ENCODE results near the gene MESP2. TPM values are rescaled to one million over a fixed set of nuclear protein-coding genes. Genes with fewer than 3 reads are reported as not detected.

The MESP2 gene
- total and polyA plus RNA-seq, 2 of the 13 experiments (the other 11 are each of a cell fraction or from before 2014, with no cell fraction given) = not detected

DNA sequence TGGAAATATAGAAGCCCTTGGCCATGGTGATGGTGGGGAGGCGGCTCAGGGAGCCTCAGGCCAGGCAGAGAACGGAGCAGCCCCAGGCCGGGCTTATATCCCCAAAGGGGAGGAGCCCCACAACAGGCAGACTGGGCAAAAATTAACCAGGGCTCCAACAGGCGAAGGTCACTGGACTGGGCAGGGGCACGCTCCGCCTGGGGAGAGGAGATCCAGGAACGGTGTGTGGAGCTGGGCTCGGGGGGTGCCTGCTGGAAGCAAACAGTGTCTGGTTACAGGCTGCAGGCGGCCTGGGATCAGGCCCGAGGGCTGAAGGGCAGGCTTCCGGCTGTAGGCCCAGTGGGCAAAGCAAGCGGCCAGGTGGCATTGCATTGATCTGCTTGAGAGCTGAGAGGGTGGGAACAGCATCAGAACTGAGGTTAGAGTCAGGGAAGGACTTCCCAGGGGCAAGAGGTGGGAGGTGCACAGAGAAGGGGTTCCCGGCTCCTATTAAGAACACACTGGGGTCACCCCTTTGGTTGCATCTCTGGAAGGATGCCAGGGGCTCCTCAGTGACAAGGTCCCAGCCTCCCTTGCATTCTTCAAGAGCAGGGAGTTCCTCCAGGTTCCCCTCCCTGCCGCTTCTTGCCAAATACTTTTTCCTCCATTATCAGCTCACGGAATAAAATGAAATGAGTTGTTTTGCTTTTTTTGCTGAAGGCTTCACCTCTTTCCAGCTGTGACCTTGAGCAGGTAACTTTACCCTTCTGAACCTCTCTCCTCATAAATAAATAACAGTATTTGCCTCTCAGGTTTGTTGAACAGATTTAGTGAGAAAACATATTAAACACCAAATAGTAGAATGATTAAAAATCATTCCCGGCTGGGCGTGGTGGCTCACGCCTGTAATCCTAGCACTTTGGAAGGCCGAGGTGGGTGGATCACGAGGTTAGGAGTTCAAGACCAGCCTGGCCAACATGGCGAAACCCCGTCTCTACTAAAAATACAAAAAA, 30.7 kb downstream of the MESP2 start (continued):
- no peak for TF ChIP-seq ZNF547 (CRISPR knock-in tag; IDR thresholded peaks at IDR 0.05)
- TF ChIP-seq MTA3 (CRISPR knock-in tag; IDR thresholded peaks at IDR 0.05) = no peak
- peak; percentile 81 for TF ChIP-seq ESRRA (CRISPR knock-in tag; IDR thresholded peaks at IDR 0.05; ENCODE audit: low read depth)
- TF ChIP-seq CEBPG (CRISPR knock-in tag; IDR thresholded peaks at IDR 0.05) = peak; percentile 53
- TF ChIP-seq, protein P1, sequence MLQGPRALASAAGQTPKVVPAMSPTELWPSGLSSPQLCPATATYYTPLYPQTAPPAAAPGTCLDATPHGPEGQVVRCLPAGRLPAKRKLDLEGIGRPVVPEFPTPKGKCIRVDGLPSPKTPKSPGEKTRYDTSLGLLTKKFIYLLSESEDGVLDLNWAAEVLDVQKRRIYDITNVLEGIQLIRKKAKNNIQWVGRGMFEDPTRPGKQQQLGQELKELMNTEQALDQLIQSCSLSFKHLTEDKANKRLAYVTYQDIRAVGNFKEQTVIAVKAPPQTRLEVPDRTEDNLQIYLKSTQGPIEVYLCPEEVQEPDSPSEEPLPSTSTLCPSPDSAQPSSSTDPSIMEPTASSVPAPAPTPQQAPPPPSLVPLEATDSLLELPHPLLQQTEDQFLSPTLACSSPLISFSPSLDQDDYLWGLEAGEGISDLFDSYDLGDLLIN (CRISPR knock-in tag; IDR thresholded peaks at IDR 0.05; ENCODE audit: borderline replicate concordance) = 0 out of 2 replicates have a peak, but pooled peaks have one; percentile 5
- no peak for TF ChIP-seq IRX3 (CRISPR knock-in tag; IDR thresholded peaks at IDR 0.05; ENCODE audit: borderline replicate concordance, low read depth)
- TF ChIP-seq ZNF12 (CRISPR knock-in tag; IDR thresholded peaks at IDR 0.05) = no peak
- TF ChIP-seq PPARG (CRISPR knock-in tag; conservative IDR thresholded peaks at IDR 0.05) = peak; percentile 56
- peak; percentile 71 for TF ChIP-seq ZSCAN31 (CRISPR knock-in tag; IDR thresholded peaks at IDR 0.05; ENCODE audit: low read depth)
- TF ChIP-seq SNAPC2 (CRISPR knock-in tag; IDR thresholded peaks at IDR 0.05) = no peak
- TF ChIP-seq ZBTB20 (CRISPR knock-in tag; IDR thresholded peaks at IDR 0.05; ENCODE audit: borderline replicate concordance, low read depth) = 0 out of 2 replicates have a peak, but pooled peaks have one; percentile 30
- no peak for TF ChIP-seq THYN1 (CRISPR knock-in tag; IDR thresholded peaks at IDR 0.05; ENCODE audit: borderline replicate concordance, low read depth)
- TF ChIP-seq TCF12 (IDR thresholded peaks at IDR 0.05) = no peak
- peak; percentile 88 for TF ChIP-seq TCF12 (CRISPR knock-in tag; IDR thresholded peaks at IDR 0.05)
- TF ChIP-seq SUZ12 (IDR thresholded peaks at IDR 0.05; ENCODE audit: low read depth, low read length) = no peak
- TF ChIP-seq, protein P2, sequence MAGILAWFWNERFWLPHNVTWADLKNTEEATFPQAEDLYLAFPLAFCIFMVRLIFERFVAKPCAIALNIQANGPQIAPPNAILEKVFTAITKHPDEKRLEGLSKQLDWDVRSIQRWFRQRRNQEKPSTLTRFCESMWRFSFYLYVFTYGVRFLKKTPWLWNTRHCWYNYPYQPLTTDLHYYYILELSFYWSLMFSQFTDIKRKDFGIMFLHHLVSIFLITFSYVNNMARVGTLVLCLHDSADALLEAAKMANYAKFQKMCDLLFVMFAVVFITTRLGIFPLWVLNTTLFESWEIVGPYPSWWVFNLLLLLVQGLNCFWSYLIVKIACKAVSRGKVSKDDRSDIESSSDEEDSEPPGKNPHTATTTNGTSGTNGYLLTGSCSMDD (CRISPR knock-in tag; IDR thresholded peaks at IDR 0.05) = no peak
- no peak for TF ChIP-seq SMAD9 (CRISPR knock-in tag; IDR thresholded peaks at IDR 0.05)
- no peak for TF ChIP-seq KAT2B (IDR thresholded peaks at IDR 0.05; ENCODE audit: borderline replicate concordance, low read depth, low read length)
- TF ChIP-seq, protein P3, sequence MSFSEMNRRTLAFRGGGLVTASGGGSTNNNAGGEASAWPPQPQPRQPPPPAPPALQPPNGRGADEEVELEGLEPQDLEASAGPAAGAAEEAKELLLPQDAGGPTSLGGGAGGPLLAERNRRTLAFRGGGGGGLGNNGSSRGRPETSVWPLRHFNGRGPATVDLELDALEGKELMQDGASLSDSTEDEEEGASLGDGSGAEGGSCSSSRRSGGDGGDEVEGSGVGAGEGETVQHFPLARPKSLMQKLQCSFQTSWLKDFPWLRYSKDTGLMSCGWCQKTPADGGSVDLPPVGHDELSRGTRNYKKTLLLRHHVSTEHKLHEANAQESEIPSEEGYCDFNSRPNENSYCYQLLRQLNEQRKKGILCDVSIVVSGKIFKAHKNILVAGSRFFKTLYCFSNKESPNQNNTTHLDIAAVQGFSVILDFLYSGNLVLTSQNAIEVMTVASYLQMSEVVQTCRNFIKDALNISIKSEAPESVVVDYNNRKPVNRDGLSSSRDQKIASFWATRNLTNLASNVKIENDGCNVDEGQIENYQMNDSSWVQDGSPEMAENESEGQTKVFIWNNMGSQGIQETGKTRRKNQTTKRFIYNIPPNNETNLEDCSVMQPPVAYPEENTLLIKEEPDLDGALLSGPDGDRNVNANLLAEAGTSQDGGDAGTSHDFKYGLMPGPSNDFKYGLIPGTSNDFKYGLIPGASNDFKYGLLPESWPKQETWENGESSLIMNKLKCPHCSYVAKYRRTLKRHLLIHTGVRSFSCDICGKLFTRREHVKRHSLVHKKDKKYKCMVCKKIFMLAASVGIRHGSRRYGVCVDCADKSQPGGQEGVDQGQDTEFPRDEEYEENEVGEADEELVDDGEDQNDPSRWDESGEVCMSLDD (CRISPR knock-in tag; IDR thresholded peaks at IDR 0.05; ENCODE audit: borderline replicate concordance) = peak; percentile 83
- peak; percentile 68 for TF ChIP-seq ZNF264 (CRISPR knock-in tag; IDR thresholded peaks at IDR 0.05)
- 0 out of 2 replicates have a peak, but pooled peaks have one; percentile 18 for TF ChIP-seq ZBTB21 (CRISPR knock-in tag; IDR thresholded peaks at IDR 0.05)
- TF ChIP-seq, protein P4, sequence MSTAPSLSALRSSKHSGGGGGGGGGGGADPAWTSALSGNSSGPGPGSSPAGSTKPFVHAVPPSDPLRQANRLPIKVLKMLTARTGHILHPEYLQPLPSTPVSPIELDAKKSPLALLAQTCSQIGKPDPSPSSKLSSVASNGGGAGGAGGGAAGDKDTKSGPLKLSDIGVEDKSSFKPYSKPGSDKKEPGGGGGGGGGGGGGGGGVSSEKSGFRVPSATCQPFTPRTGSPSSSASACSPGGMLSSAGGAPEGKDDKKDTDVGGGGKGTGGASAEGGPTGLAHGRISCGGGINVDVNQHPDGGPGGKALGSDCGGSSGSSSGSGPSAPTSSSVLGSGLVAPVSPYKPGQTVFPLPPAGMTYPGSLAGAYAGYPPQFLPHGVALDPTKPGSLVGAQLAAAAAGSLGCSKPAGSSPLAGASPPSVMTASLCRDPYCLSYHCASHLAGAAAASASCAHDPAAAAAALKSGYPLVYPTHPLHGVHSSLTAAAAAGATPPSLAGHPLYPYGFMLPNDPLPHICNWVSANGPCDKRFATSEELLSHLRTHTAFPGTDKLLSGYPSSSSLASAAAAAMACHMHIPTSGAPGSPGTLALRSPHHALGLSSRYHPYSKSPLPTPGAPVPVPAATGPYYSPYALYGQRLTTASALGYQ (CRISPR knock-in tag; IDR thresholded peaks at IDR 0.05) = peak; percentile 61
- TF ChIP-seq BRCA1 (CRISPR knock-in tag; IDR thresholded peaks at IDR 0.05) = peak; percentile 90
- TF ChIP-seq HOXA9 (CRISPR knock-in tag; IDR thresholded peaks at IDR 0.05; ENCODE audit: borderline replicate concordance) = no peak
